NCI-H526 (cell line): ENCODE data around the gene ARAP1.

ENCODE experiments used
- DNase-seq, 2 experiments: peaks; one replicate each; lab custom pipeline; 2025; lab: John Stamatoyannopoulos, UW

ARAP1 gene

DNA sequence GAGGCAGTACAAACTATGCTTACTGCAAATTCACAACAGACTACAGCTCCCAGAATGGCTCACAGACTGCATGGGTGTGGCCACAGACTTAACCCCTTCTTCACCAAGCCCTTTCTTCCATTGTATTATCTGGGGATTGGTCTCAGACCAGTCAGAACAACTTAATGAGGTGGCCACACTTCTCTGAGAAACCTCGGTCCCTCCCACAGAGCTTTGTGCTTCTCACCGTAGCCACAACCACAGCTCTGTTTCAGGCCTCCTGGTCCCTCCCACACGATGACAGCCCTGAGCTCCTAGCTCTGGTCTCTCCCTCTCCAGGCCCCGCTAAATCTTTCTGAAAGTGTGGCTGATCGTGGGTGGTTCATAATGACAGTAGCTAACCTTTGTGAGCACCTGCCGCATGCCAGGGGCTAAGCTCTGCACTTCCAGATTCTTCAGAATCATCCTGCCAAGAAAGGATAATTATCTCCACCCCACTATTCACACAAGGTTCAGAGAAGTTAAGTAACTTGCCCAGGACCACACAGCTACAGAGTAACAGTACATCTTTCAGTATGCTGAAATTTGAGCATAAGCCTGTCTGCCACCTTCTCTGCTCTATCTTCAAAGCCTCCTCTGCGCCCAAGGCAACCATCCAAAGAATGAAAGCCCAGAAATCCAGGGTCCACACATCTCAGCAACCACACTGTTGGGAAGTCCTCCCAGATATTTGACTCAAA lies 83.4 kb downstream of the ARAP1 start:
- DNase-seq = peak; percentile 60 to 76

DNA sequence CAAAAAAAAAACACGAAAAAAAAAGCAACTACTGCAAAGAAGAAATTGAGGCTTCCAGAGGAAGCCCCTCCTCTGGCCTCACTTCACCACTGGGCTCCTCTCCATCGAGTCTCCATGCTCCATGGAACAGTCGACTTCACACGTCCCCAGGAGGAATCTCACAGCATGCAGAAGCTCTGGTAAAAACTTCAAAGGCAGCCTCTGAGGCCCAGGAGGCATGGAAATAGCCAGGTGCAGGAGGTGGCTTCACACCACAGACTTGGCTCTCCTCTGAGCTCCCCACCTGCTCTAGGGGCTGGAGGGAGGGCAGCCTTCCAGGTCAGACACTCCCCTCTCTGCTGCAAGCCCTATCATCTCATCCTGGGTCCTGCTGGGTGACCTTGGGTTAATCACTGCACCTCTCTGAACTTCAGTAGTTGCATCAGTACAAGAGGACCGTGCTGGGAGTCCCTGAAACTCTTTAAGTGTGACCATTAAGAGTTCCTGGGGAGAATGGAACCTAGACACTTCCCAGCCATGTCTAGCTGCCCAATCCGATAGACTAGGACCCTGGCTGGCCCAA lies 86.2 kb downstream of the ARAP1 start:
- DNase-seq = no peak

DNA sequence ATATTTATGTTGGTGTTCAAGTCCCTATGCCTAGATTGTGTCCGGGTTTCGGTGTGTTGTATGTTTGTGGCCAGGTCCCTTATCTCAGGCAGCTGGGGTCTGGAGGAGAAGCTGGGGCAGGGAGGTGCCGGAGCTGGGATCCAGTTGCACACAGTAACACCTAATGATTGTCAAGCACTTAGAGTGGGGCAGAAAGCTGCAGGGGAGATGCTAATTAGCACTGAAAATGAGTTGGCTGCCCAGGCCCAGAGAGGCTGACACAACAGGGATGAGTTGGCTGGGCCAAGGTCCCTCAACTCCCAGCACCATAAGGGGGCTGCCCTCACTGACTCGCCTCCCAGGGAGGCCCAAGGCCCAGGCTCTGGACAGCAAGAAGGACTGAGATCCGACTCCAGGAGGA lies 90.2 kb downstream of the ARAP1 start:
- no peak for DNase-seq

GRCh38 chr11:72661486-72661885 lies 90.7 kb downstream of the ARAP1 start:
- DNase-seq = no peak

DNA sequence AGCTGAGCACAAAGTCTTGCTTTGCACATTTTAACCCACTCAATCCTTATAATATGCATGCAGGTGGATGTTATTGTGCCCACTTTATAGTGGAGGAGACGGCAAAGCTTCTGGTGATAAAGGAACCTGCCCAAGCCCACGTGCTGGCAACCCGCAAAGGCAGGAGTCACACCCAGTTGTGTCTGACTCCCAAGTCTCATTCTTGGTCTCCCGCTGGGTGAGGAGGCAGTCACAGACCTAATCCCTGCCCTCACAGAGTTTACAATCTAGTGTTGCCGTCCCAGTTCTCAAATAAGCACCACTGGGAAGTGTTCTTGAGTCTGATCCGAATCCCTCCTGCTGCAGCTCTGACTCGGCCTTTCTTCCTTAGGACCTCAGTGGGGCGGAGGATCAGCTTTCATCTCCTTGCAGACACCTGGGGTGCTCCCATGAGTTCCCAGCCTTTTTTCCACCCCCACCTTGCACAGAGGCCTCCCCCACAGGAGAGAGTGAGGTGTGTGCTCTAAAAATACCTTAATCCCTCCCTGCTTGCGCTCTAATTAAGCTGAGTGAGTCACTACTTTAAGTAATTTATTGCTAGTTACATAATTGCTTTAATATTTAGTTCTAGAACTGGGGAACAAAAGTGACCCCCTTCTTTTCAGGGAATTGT lies 93.1 kb downstream of the ARAP1 start:
- no peak for DNase-seq

- DNase-seq = no peak
Observed at GRCh38 chr11:72657411-72658100, 94.7 kb downstream of the ARAP1 start.

DNA sequence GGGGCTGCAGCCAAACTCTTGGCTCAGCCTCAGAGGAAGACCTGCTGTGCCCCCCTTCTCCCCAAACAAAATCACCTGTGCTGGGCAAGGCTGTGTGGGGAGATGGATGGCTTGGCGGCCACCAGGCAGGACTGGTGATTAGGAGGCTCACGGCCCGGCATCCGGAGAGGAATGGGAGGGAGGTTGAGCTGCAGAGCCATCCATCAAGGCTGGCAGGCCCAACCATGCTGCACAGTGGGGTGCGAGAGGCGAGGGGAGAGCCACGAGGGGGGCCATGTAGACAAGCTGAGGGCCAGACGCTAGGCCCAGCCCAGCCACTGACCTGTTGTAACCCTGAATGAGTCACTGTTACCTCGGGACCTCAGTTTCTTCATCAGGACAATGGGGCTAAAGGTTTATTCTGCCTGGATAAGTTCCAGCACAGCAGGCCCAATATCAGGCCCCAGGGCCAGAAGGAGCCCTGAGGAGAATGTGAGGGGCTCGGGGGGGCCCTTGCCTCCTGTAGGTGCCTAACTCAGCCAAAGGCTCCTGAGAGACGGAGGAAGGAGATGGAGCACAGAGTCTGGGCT lies 96.2 kb downstream of the ARAP1 start:
- no peak for DNase-seq

- DNase-seq = peak in 1 of 2 experiments; percentile 59
Observed at GRCh38 chr11:72655014-72655413, 97.2 kb downstream of the ARAP1 start.

- DNase-seq = no peak
Observed at GRCh38 chr11:72653649-72654048, 98.6 kb downstream of the ARAP1 start.

- DNase-seq = peak; percentile 83 to 94
Observed at GRCh38 chr11:72652873-72653630, 99.2 kb downstream of the ARAP1 start.

- DNase-seq = no peak
Observed at GRCh38 chr11:72652133-72652532, 100.1 kb downstream of the ARAP1 start.

GRCh38 chr11:72649215-72649976 lies 102.8 kb downstream of the ARAP1 start:
- no peak for DNase-seq

DNA sequence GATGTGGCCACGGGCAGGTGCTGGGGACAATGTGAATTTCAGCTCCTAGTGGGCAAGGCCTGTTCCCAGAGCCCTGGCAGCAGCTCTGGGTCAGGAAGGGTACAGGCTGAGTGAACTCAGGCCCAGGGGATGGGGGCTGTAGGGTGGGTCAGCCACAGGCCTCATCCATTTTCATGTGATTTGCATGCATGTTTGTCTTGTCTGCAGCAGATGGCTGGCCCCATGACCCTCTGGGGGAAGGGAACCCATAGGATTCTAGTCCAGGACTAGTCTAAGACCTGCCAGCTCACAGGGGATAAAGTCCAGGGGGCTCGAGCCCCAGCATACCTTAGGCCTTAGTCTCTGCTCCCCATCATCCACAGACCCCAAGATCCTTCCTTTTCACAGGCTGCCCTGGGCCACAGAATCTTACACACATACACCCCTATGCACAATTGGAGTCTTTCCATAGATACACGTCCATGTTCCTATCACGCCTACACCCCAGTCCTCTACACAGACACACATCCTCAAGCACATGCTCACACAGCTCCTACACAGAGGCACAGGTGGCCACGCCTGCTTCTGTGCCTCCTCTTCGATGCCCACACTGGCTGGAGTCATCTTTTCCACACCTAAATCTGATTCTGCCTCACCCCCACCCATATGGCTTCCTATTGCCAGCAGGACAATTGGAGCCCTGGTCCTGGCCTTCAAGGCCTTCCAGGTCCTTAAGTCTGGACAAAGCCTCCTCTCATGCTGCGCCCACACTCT lies 103.6 kb downstream of the ARAP1 start:
- DNase-seq = peak; percentile 82 to 96

DNA sequence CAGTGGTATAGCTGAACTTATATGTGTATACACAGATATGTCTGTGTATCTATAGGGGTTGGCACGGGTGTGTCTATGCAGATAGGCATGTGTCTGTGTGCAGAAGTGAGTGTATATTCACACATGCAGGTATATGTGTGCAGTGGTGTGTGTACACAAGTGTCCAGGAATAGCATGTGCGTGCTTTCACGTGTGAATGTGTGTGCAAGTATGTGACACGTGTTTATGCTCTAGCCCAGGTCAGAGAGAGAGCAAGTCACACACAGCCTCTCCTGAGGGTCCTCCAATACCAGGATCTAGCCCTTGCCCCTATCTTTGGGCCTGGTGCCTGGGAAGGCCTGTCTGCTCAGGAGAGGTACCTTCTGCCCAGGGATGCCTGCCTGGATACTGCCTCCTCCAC lies 104.3 kb downstream of the ARAP1 start:
- DNase-seq = peak in 1 of 2 experiments; percentile 77

- DNase-seq = no peak
Observed at GRCh38 chr11:72646472-72646871, 105.7 kb downstream of the ARAP1 start.

DNA sequence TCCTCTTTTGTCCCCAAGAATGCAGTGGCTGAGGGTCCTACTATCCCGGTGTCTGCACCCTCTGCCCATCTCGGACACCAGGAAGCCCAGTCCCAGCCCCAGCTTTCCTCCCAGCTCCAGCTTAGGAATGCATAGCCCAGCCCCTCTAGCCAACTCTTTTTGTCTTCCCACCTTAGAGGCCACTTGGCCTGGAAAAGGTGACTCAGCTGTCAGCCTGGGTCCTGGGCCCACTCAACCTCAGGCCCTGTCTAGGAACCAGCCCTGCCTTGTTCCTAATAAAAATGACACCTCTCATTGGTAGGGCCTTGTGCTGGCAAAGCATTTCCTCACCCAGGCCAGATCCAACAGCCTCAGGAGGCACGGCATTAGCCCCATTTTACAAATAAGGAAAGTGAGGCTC lies 106.2 kb downstream of the ARAP1 start:
- DNase-seq = no peak

DNA sequence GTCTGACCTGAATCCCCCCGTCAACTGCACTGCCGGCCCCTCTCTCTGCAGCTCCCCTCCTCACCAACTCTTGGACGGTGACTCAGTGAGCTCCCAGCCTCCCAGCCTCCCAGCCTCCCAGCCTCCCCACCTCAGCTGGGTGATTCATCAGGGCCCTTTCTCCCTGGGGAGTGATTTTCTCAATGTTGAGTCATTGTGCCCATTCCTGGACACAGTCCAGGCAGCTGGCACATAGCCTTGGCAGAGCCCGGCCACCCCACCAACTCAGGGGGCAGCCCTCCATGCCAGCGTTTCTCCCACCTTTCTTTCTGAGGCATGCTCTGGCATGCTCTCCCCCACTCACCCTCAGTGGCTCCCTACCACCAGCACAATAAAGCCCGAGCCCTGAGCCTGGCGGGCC lies 108.7 kb downstream of the ARAP1 start:
- DNase-seq = no peak

- peak in 1 of 2 experiments; percentile 81 for DNase-seq
Observed at GRCh38 chr11:72642884-72643522, 109.2 kb downstream of the ARAP1 start.

GRCh38 chr11:72642043-72642883 lies 109.9 kb downstream of the ARAP1 start:
- peak in 1 of 2 experiments; percentile 73 for DNase-seq
